Hepatocyte (in vitro differentiated cells): ENCODE data around the gene CMSS1. TPM values are rescaled to one million over a fixed set of nuclear protein-coding genes. Genes with fewer than 3 reads are reported as not detected.

Experiments used
- DNase-seq: peaks from one replicate; pipeline ENCODE4 v3.0.0-alpha.2; 2016; ENCODE audit warnings: low spot score
- H2AFZ ChIP-seq: fragments of 200-600 bp; sonication (generic); 2 replicates; pipeline ENCODE4 v1.6.0; 2016; ENCODE audit warnings: antibody characterized with exemption, mild to moderate bottlenecking
- H3K27ac ChIP-seq: fragments of 200-600 bp; sonication (generic); 2 replicates; pipeline ENCODE4 v1.5.1; 2016; ENCODE audit warnings: mild to moderate bottlenecking
- H3K27me3 ChIP-seq: fragments of 200-600 bp; sonication (generic); 2 replicates; pipeline ENCODE4 v1.6.1; 2016
- H3K36me3 ChIP-seq: fragments of 200-600 bp; sonication (generic); replicated peaks from 2 replicates; pipeline ENCODE4 v1.5.1; 2016; ENCODE audit warnings: low read depth; ENCODE audit not compliant: insufficient read depth
- H3K4me1 ChIP-seq: fragments of 200-600 bp; sonication (generic); 2 replicates; pipeline ENCODE4 v1.5.1; 2016; ENCODE audit warnings: mild to moderate bottlenecking, moderate library complexity; ENCODE audit not compliant: insufficient read depth
- H3K4me2 ChIP-seq: fragments of 200-600 bp; sonication (generic); 2 replicates; pipeline ENCODE4 v1.6.0; 2016
- H3K4me3 ChIP-seq: fragments of 200-600 bp; sonication (generic); 2 replicates; pipeline ENCODE4 v1.5.1; 2016; ENCODE audit warnings: mild to moderate bottlenecking
- H3K79me2 ChIP-seq: fragments of 200-600 bp; sonication (generic); 2 replicates; pipeline ENCODE4 v1.6.0; 2017; ENCODE audit warnings: mild to moderate bottlenecking
- H3K9me2 ChIP-seq: fragments of 200-600 bp; sonication (generic); replicated peaks from 2 replicates; pipeline ENCODE4 v1.6.0; 2017; ENCODE audit warnings: mild to moderate bottlenecking; ENCODE audit not compliant: insufficient read depth
- H3K9me3 ChIP-seq: fragments of 200-600 bp; sonication (generic); 2 replicates; pipeline ENCODE4 v1.5.1; 2016; ENCODE audit warnings: low read depth, mild to moderate bottlenecking
- H4K20me1 ChIP-seq: fragments of 200-600 bp; sonication (generic); 2 replicates; pipeline ENCODE4 v1.6.0; 2016; ENCODE audit warnings: mild to moderate bottlenecking; ENCODE audit not compliant: insufficient read depth, poor library complexity, severe bottlenecking
- CTCF ChIP-seq: fragments of 200-600 bp; sonication (generic); IDR thresholded peaks from 2 replicates; pipeline ENCODE4 v1.5.1; 2016; ENCODE audit warnings: antibody characterized with exemption, mild to moderate bottlenecking; ENCODE audit not compliant: poor library complexity
- EZH2 ChIP-seq: fragments of 200-600 bp; sonication (generic); IDR thresholded peaks from 2 replicates; pipeline ENCODE4 v1.6.1; 2016; ENCODE audit warnings: antibody characterized with exemption, mild to moderate bottlenecking, borderline replicate concordance
- EZH2phosphoT487 ChIP-seq: fragments of 200-600 bp; sonication (generic); IDR thresholded peaks from one replicate; pipeline ENCODE4 v1.6.1; 2018; ENCODE audit warnings: antibody characterized with exemption, mild to moderate bottlenecking, low read depth, moderate library complexity; ENCODE audit not compliant: unreplicated experiment, severe bottlenecking
- WGBS: methylation state at CpG from one replicate; pipeline ENCODE4 v1.1.6; 2016; ENCODE audit warnings: low lambda C conversion rate; ENCODE audit errors: missing lambda C conversion rate; 5-methylcytosine and 5-hydroxymethylcytosine counted together
- polyA plus RNA-seq: library from polyadenylated mRNA; unstranded; fragments of >200 nt; fragmentation: Nextera tagmentation; extraction: Ambion mirVana; gene quantifications from 2 replicates; pipeline ENCODE4 v1.2.1, GENCODE V29; 2016
- total RNA-seq: library from RNA; depleted of rRNA; stranded (reverse); fragments of >200 nt; gene quantifications from 2 replicates; pipeline ENCODE4 v1.2.3, GENCODE V29; 2014

Gene CMSS1
- total and polyA plus RNA-seq, 2 experiments from 2014 or later: 11.8 to 17.0 TPM

DNA sequence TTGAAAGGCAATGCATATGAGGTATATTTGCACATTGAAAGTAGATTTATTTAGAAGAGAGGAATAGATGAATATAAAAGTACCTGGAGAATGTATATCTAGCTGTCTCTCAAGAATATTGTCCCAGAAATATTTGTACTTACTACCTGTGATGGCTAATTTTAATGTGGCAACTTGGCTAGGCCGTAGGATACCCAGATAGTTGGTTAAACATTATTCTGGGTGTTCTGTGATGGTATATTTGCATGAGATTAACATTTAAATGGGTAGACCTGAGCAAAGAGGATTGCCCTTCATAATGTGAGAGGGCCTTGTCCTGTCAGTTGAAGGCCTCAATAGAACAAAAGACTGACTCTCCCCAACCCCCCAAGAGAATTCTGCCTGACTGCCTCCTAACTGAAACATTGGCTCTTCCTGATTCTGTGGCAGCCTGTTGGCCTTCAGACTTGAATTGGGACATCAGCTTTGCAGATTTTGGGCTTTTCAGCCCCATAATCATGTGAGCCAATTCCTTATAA is 366.0 kb downstream of the CMSS1 start:
- DNase-seq: no peak

DNA sequence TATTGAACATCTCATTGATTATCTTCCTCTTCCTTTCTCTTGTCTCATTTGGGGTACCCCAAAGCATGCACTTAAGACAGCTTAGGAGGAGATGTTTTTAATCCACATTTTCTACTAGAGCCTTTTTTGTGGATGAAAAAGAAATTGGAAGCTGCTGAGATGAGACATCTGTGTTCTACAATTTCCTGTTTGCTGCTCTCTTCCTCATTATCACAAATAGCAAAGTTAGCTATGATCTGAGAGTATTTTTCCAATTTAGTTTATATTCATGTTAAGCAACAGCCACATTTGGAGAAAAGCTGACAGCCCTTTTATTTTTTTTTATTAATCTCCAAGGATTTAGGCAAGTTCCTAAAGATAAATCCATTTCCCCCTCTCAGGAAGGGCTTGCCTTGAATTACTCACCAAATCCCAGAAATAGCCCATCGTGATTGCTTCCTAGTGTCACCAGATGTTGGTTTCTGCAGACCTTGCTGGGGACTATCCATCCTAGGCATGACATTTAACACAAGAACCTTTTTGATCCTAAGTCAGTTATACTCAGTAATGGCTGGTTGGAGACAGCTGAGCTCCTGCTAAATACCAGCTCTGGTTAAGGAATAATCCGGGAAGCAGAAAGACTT is 367.4 kb downstream of the CMSS1 start:
- H3K4me2 ChIP-seq: no peak overlapping the region
- H4K20me1 ChIP-seq: no peaks in the 10 kb centered on the region
- no peaks in the 10 kb centered on the region for H3K4me1 ChIP-seq
- H3K9me2 ChIP-seq: no peaks in the 10 kb centered on the region
- TF ChIP-seq EZH2phosphoT487 (no peak), EZH2 (no peak), CTCF (no peak)
- no peaks in the 10 kb centered on the region for H3K79me2 ChIP-seq
- H2AFZ ChIP-seq: no peak overlapping the region
- no peak overlapping the region for H3K27ac ChIP-seq
- no peaks in the 10 kb centered on the region for H3K27me3 ChIP-seq
- no peak for DNase-seq
- no peaks in the 10 kb centered on the region for H3K36me3 ChIP-seq
- WGBS: 50% methylated on average over 2 of the region's 2 CpGs
- no peaks in the 10 kb centered on the region for H3K9me3 ChIP-seq
- no peak overlapping the region for H3K4me3 ChIP-seq

More for the DNA sequence above, 366.0 kb downstream of the CMSS1 start:
- Histone ChIP-seq H3K9me2 (no peaks in the 10 kb centered on the region), H3K27me3 (no peaks in the 10 kb centered on the region), H3K4me1 (no peaks in the 10 kb centered on the region), H3K4me3 (no peak overlapping the region), H3K9me3 (no peaks in the 10 kb centered on the region), H2AFZ (no peak overlapping the region), H3K79me2 (no peaks in the 10 kb centered on the region), H3K27ac (no peak overlapping the region), H3K36me3 (no peaks in the 10 kb centered on the region), H4K20me1 (no peaks in the 10 kb centered on the region), H3K4me2 (no peak overlapping the region)
- WGBS: 83% methylated on average over 1 of the region's 1 CpG
- TF ChIP-seq EZH2phosphoT487 (no peak), CTCF (no peak), EZH2 (no peak)

- H3K4me3 ChIP-seq: no peak overlapping the region
- no peak overlapping the region for H3K4me2 ChIP-seq
- H2AFZ ChIP-seq: no peak overlapping the region
- no peaks in the 10 kb centered on the region for H3K79me2 ChIP-seq
- no peaks in the 10 kb centered on the region for H3K27me3 ChIP-seq
- no peaks in the 10 kb centered on the region for H3K9me3 ChIP-seq
- H3K36me3 ChIP-seq: no peaks in the 10 kb centered on the region
- WGBS: 84% methylated on average over 4 of the region's 5 CpGs
- TF ChIP-seq EZH2 (no peak), EZH2phosphoT487 (no peak), CTCF (no peak)
- no peak overlapping the region for H3K27ac ChIP-seq
- H3K4me1 ChIP-seq: no peaks in the 10 kb centered on the region
- H3K9me2 ChIP-seq: no peaks in the 10 kb centered on the region
- no peak for DNase-seq
- H4K20me1 ChIP-seq: no peaks in the 10 kb centered on the region
Measured at GRCh38 chr3:100185847-100186246, 368.2 kb downstream of the CMSS1 start.
